ENCODE data around the gene RERE. TPM values are rescaled to one million over a fixed set of nuclear protein-coding genes. Genes with fewer than 3 reads are reported as not detected.

Gene RERE
- total and polyA plus RNA-seq, 2 experiments from 2014 or later = 39.8 to 62.8 TPM

DNA sequence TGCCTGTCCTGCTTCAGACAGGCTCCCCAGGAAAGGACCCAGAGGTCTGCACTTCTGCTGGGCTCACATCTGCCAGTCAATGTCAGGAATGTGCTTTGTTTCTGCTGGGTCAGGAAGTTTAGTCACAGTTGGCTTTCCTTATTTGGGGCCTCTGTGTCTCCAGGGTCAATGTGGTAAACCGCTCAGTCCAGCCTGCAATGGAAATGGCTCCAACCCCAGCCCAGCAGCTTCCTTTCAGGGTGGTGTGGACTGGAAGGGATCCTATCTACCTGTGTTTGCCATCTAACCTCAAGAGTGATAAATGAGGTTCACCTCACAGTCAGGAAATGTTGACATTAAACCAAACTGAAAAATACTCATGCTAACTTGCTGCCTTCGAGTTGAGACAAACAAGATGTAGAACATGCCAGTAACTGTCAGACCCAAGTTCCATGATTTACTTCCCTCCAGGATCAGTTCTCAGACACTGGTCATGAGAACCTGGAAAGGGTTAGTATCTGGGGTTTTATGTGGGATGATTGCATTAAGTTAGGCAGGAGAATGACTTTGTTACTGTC is 40.8 kb upstream of the RERE start:
- H3K4me2 ChIP-seq = no peak overlapping the region
- WGBS (ENCODE audit: low lambda C conversion rate, missing lambda C conversion rate) = 30% methylated on average over 2 of the region's 2 CpGs
- H3K27me3 ChIP-seq = no peaks in the 10 kb centered on the region
- H3K79me2 ChIP-seq = no peaks in the 10 kb centered on the region
- H2AFZ ChIP-seq = no peak overlapping the region
- peak; percentile 60 for DNase-seq (ENCODE audit: low spot score)
- H3K9me3 ChIP-seq (ENCODE audit: low read depth) = no peaks in the 10 kb centered on the region
- H3K36me3 ChIP-seq (replicated peaks; ENCODE audit: insufficient read depth, low read depth) = no peaks in the 10 kb centered on the region
- H3K9me2 ChIP-seq (replicated peaks; ENCODE audit: insufficient read depth) = no peaks in the 10 kb centered on the region
- no peak overlapping the region for H3K4me3 ChIP-seq
- no peak for TF ChIP-seq EZH2phosphoT487 (IDR thresholded peaks at IDR 0.05; ENCODE audit: low read depth, severe bottlenecking, unreplicated experiment)
- no peak for TF ChIP-seq EZH2 (IDR thresholded peaks at IDR 0.05; ENCODE audit: borderline replicate concordance)
- TF ChIP-seq, protein P1, sequence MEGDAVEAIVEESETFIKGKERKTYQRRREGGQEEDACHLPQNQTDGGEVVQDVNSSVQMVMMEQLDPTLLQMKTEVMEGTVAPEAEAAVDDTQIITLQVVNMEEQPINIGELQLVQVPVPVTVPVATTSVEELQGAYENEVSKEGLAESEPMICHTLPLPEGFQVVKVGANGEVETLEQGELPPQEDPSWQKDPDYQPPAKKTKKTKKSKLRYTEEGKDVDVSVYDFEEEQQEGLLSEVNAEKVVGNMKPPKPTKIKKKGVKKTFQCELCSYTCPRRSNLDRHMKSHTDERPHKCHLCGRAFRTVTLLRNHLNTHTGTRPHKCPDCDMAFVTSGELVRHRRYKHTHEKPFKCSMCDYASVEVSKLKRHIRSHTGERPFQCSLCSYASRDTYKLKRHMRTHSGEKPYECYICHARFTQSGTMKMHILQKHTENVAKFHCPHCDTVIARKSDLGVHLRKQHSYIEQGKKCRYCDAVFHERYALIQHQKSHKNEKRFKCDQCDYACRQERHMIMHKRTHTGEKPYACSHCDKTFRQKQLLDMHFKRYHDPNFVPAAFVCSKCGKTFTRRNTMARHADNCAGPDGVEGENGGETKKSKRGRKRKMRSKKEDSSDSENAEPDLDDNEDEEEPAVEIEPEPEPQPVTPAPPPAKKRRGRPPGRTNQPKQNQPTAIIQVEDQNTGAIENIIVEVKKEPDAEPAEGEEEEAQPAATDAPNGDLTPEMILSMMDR (IDR thresholded peaks at IDR 0.05; ENCODE audit: poor library complexity) = no peak
- H3K4me1 ChIP-seq (ENCODE audit: insufficient read depth) = peaks cover 20% of the 10 kb centered on the region
- no peaks in the 10 kb centered on the region for H4K20me1 ChIP-seq (ENCODE audit: insufficient read depth, poor library complexity, severe bottlenecking)
- H3K27ac ChIP-seq = peak overlapping the region; percentile 64

DNA sequence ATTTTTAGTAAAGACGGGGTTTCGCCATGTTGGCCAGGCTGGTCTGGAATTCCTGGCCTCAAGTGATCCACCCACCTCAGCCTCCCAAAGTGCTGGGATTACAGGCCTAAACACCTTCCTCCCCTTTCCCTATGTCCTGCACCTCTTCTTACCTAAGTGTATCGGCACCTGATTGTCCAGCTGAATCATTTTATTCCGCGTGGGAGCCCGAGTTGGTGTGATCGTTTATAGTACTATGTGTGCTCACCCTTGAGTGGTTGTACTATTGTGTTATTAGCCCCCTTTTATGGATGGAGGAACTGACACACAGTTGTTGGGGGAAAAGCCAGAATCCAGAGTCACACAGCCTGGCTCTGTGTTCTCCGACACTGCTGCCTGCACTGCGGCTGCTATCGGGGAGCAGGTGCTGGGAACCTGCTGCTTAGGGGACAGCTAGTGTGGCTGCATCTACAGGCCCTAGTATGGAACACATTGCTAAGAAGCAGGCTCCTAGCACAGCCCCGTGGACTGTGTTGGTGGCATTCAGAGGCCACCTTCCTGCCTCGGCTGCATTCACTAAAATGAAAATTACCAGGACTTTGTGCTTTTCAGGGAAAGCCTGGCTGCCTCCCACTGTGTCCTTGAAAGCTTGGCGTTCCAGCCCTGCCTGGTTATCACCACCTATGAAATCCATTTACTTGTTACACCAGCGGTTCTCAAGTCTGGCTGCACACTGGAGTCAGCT is 39.4 kb upstream of the RERE start:
- Histone ChIP-seq H3K4me2 (no peak overlapping the region), H3K9me3 (ENCODE audit: low read depth) (no peaks in the 10 kb centered on the region), H3K4me1 (ENCODE audit: insufficient read depth) (peaks cover 20% of the 10 kb centered on the region), H3K36me3 (replicated peaks; ENCODE audit: insufficient read depth, low read depth) (no peaks in the 10 kb centered on the region), H3K4me3 (no peak overlapping the region), H4K20me1 (ENCODE audit: insufficient read depth, poor library complexity, severe bottlenecking) (no peaks in the 10 kb centered on the region), H2AFZ (no peak overlapping the region), H3K79me2 (no peaks in the 10 kb centered on the region), H3K27ac (peak overlapping the region; percentile 56), H3K9me2 (replicated peaks; ENCODE audit: insufficient read depth) (no peaks in the 10 kb centered on the region), H3K27me3 (no peaks in the 10 kb centered on the region)
- DNase-seq (ENCODE audit: low spot score) = no peak
- WGBS (ENCODE audit: low lambda C conversion rate, missing lambda C conversion rate) = 89% methylated on average over 14 of the region's 14 CpGs
- no peak for TF ChIP-seq EZH2phosphoT487 (IDR thresholded peaks at IDR 0.05; ENCODE audit: low read depth, severe bottlenecking, unreplicated experiment)
- TF ChIP-seq, protein P1 (IDR thresholded peaks at IDR 0.05; ENCODE audit: poor library complexity) = no peak
- no peak for TF ChIP-seq EZH2 (IDR thresholded peaks at IDR 0.05; ENCODE audit: borderline replicate concordance)

DNA sequence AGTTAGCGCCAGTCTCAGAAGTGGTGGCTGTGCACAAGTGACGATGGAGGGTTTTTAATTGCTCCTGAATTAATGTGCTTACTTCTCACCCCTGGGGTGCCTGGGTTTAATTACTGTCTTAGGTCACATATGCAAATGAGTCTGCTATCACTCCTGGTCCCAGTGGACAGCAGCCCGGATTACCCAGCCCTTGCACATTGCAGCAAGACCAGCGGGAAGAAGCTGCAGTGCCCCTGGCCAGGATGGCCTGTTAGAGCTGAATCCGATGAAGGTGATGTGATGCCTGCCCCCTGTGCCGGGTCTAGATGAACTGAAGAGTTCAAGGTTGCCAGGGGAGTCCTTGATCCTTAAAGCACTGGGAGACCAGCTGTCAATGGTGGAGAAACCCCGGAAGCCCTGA is 36.8 kb upstream of the RERE start:
- WGBS (ENCODE audit: low lambda C conversion rate, missing lambda C conversion rate) = 84% methylated on average over 7 of the region's 7 CpGs
- no peak overlapping the region for H3K4me2 ChIP-seq
- no peaks in the 10 kb centered on the region for H3K9me3 ChIP-seq (ENCODE audit: low read depth)
- H3K4me1 ChIP-seq (ENCODE audit: insufficient read depth) = peaks cover 20% of the 10 kb centered on the region
- no peaks in the 10 kb centered on the region for H3K79me2 ChIP-seq
- no peak overlapping the region for H3K27ac ChIP-seq
- H4K20me1 ChIP-seq (ENCODE audit: insufficient read depth, poor library complexity, severe bottlenecking) = no peaks in the 10 kb centered on the region
- DNase-seq (ENCODE audit: low spot score) = no peak
- no peaks in the 10 kb centered on the region for H3K36me3 ChIP-seq (replicated peaks; ENCODE audit: insufficient read depth, low read depth)
- TF ChIP-seq EZH2 (IDR thresholded peaks at IDR 0.05; ENCODE audit: borderline replicate concordance) (no peak), EZH2phosphoT487 (IDR thresholded peaks at IDR 0.05; ENCODE audit: low read depth, severe bottlenecking, unreplicated experiment) (no peak)
- TF ChIP-seq, protein P1 (IDR thresholded peaks at IDR 0.05; ENCODE audit: poor library complexity) = no peak
- no peak overlapping the region for H3K4me3 ChIP-seq
- H3K27me3 ChIP-seq = no peaks in the 10 kb centered on the region
- no peaks in the 10 kb centered on the region for H3K9me2 ChIP-seq (replicated peaks; ENCODE audit: insufficient read depth)
- H2AFZ ChIP-seq = no peak overlapping the region

Data from hepatocyte (in vitro differentiated cells).